Upper lobe of left lung (tissue), 4 donors: Measurements from ENCODE around the gene MORC3.
"Not testable (repeated sequence)": the region's sequence is repeated elsewhere in the genome, so short reads cannot be mapped to it uniquely, and the experiment has no call there.

Source experiments
- POLR2AphosphoS5 ChIP-seq, 2 donors: sonication (generic); formaldehyde crosslinking; IDR thresholded peaks; one replicate each; pipeline ENCODE4 v1.5.1; 2017; ENCODE audit warnings: antibody characterized with exemption in 2 of 2
- TF ChIP-seq, protein P1 (sequence below), 6 experiments: fragments of 450-650 bp in 4 of 6; fragments of 200-600 bp in 2 of 6; sonication (generic) in 2 of 6; IDR thresholded peaks; one replicate each; pipeline ENCODE4 v1.5.1; 2016 to 2019; ENCODE audit warnings: antibody characterized with exemption in 6 of 6

GRCh38 chr21:36283231-36283622 is 36.8 kb upstream of the MORC3 start:
- TF ChIP-seq, protein P1, sequence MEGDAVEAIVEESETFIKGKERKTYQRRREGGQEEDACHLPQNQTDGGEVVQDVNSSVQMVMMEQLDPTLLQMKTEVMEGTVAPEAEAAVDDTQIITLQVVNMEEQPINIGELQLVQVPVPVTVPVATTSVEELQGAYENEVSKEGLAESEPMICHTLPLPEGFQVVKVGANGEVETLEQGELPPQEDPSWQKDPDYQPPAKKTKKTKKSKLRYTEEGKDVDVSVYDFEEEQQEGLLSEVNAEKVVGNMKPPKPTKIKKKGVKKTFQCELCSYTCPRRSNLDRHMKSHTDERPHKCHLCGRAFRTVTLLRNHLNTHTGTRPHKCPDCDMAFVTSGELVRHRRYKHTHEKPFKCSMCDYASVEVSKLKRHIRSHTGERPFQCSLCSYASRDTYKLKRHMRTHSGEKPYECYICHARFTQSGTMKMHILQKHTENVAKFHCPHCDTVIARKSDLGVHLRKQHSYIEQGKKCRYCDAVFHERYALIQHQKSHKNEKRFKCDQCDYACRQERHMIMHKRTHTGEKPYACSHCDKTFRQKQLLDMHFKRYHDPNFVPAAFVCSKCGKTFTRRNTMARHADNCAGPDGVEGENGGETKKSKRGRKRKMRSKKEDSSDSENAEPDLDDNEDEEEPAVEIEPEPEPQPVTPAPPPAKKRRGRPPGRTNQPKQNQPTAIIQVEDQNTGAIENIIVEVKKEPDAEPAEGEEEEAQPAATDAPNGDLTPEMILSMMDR (IDR thresholded peaks at IDR 0.05): not testable (repeated sequence)
- not testable (repeated sequence) for TF ChIP-seq POLR2AphosphoS5 (IDR thresholded peaks at IDR 0.05)
